Naive thymus-derived CD4-positive, alpha-beta T cell (primary cell): Measurements from ENCODE around the gene AZU1. TPM values are rescaled to one million over a fixed set of nuclear protein-coding genes. Genes with fewer than 3 reads are reported as not detected.

Experiments
- ATAC-seq: fragments of 150-1000 bp; cut with Tn5 transposase; 2 replicates; pipeline ENCODE4 v1.10.0; 2021; ENCODE audit warnings: mild to moderate bottlenecking, moderate library complexity
- CTCF ChIA-PET: fragments of 350-600 bp; sonication (Branson Sonifier 250); formaldehyde crosslinking; loops from one replicate; lab custom pipeline; 2021; ENCODE audit warnings: antibody characterized with exemption; lab: Charles Lee
- POLR2A ChIA-PET: fragments of 350-600 bp; sonication (Branson Sonifier 250); formaldehyde crosslinking; loops from one replicate; lab custom pipeline; 2021; ENCODE audit warnings: antibody characterized with exemption, inconsistent platforms; lab: Charles Lee
- DNase-seq, 9 donors: peaks; one replicate each; pipeline versions ENCODE4 v3.0.0 to v3.0.0-alpha.2; 2020 to 2022; ENCODE audit warnings: mixed read lengths in 1 of 9
- H3K27ac ChIP-seq: one replicate; pipeline ENCODE4 v1.7.0; 2013; ENCODE audit warnings: mild to moderate bottlenecking, low read depth, low read length, moderate library complexity
- H3K27me3 ChIP-seq, 2 donors: one replicate each; pipeline ENCODE4 v1.7.0; 2013; ENCODE audit warnings: low read length in 2 of 2, mild to moderate bottlenecking in 2 of 2, moderate library complexity in 2 of 2; ENCODE audit not compliant: control insufficient read depth in 2 of 2, insufficient read depth in 2 of 2
- H3K36me3 ChIP-seq, 3 experiments: 1 replicate in 2 of 3; 2 replicates in 1 of 3; pipeline ENCODE4 v1.7.0; 2013; ENCODE audit warnings: low read length in 3 of 3, mild to moderate bottlenecking in 3 of 3, moderate library complexity in 1 of 3; ENCODE audit not compliant: insufficient read depth in 3 of 3, control insufficient read depth in 2 of 3
- H3K4me1 ChIP-seq, 2 donors: one replicate each; pipeline ENCODE4 v1.7.0; 2013; ENCODE audit warnings: low read length in 2 of 2, mild to moderate bottlenecking in 2 of 2, moderate library complexity in 1 of 2; ENCODE audit not compliant: control insufficient read depth in 2 of 2, insufficient read depth in 2 of 2
- H3K4me3 ChIP-seq: 2 replicates; pipeline ENCODE4 v1.7.0; 2013; ENCODE audit warnings: mild to moderate bottlenecking, low read length
- H3K9me3 ChIP-seq, 3 experiments: 1 replicate in 2 of 3; 2 replicates in 1 of 3; pipeline ENCODE4 v1.7.0; 2013; ENCODE audit warnings: low read length in 3 of 3; ENCODE audit not compliant: control insufficient read depth in 2 of 3
- H3K27ac Mint-ChIP-seq, 9 donors: one replicate each; pipeline ENCODE4 v1.8.0; 2020 to 2022; ENCODE audit warnings: mixed read lengths in 9 of 9, mild to moderate bottlenecking in 8 of 9, moderate library complexity in 5 of 9, inconsistent platforms in 2 of 9
- H3K27me3 Mint-ChIP-seq, 5 donors: one replicate each; pipeline ENCODE4 v1.8.0; 2021 to 2022; ENCODE audit warnings: mixed read lengths in 5 of 5, mild to moderate bottlenecking in 1 of 5
- H3K36me3 Mint-ChIP-seq, 5 donors: one replicate each; pipeline ENCODE4 v1.8.0; 2020 to 2022; ENCODE audit warnings: mixed read lengths in 5 of 5, mild to moderate bottlenecking in 3 of 5, inconsistent platforms in 1 of 5
- H3K4me1 Mint-ChIP-seq, 7 donors: one replicate each; pipeline ENCODE4 v1.8.0; 2020 to 2022; ENCODE audit warnings: mixed read lengths in 7 of 7, mild to moderate bottlenecking in 3 of 7, inconsistent platforms in 1 of 7
- H3K4me3 Mint-ChIP-seq, 10 donors: one replicate each; pipeline ENCODE4 v1.8.0; 2020 to 2022; ENCODE audit warnings: mild to moderate bottlenecking in 10 of 10, mixed read lengths in 10 of 10, moderate library complexity in 6 of 10, inconsistent platforms in 2 of 10
- H3K9me3 Mint-ChIP-seq, 11 donors: one replicate each; pipeline ENCODE4 v1.8.0; 2020 to 2022; ENCODE audit warnings: mixed read lengths in 11 of 11, mild to moderate bottlenecking in 4 of 11, inconsistent platforms in 1 of 11, moderate library complexity in 1 of 11
- intact Hi-C, 2 donors: fragments of 100-400 bp; cut with micrococcal nuclease; formaldehyde crosslinking; loops; one replicate each; pipeline ENCODE4 v1.15.1; 2023
- polyA plus RNA-seq, 2 donors: library from polyadenylated mRNA; unstranded; fragments of 300-500 nt; fragmentation: Illumina TruSeq; gene quantifications; one replicate each; pipeline ENCODE4 v1.2.3, GENCODE V29; 2021
- total RNA-seq, 6 experiments: library from RNA in 5 of 6; stranded (reverse) in 5 of 6; gene quantifications; 1 replicate in 5 of 6; 2 replicates in 1 of 6; pipeline ENCODE4 v1.2.3 and lab custom pipeline; 2021 to 2026

Gene AZU1
- total and polyA plus RNA-seq, 7 experiments from 2014 or later = 0.64 to 4.1 TPM; not detected in 5

- Mint-ChIP-seq H3K4me3 (no peak overlapping the region), H3K27me3 (peaks cover 8 to 24% (median 16%) of the 10 kb centered on the region in 5 donors), H3K4me1 (peaks cover 0 to 8% (median 0%) of the 10 kb centered on the region in 7 donors), H3K9me3 (no peaks in the 10 kb centered on the region), H3K36me3 (no peaks in the 10 kb centered on the region), H3K27ac (no peak overlapping the region)
- Histone ChIP-seq H3K27me3 (no peaks in the 10 kb centered on the region), H3K4me3 (no peak overlapping the region), H3K27ac (no peak overlapping the region), H3K4me1 (no peaks in the 10 kb centered on the region), H3K9me3 (no peaks in the 10 kb centered on the region), H3K36me3 (no peaks in the 10 kb centered on the region)
- no peak for ATAC-seq
- CTCF ChIA-PET = interaction anchor here (0.6 kb wide), 2 partner anchors 74 to 1594 kb away, joined by 3 read pairs; no protein-coding TSS in a partner anchor
- POLR2A ChIA-PET = no interaction called here
- no peak for DNase-seq
- intact Hi-C loops = no loop called here
Observed at GRCh38 chr19:825897-826644, 1.6 kb upstream of the AZU1 start.

GRCh38 chr19:827314-827709, 325 bp upstream of the AZU1 start:
- no peak overlapping the region for H3K27ac Mint-ChIP-seq
- H3K4me1 ChIP-seq = no peaks in the 10 kb centered on the region
- no peak for ATAC-seq
- no peak overlapping the region for H3K27ac ChIP-seq
- peaks cover 8 to 24% (median 14%) of the 10 kb centered on the region in 5 donors for H3K27me3 Mint-ChIP-seq
- peaks cover 0 to 7% (median 0%) of the 10 kb centered on the region in 7 donors for H3K4me1 Mint-ChIP-seq
- no peaks in the 10 kb centered on the region for H3K27me3 ChIP-seq
- no peak overlapping the region for H3K4me3 Mint-ChIP-seq
- ChIA-PET CTCF (no interaction called here), POLR2A (no interaction called here)
- intact Hi-C loops = no loop called here
- H3K36me3 Mint-ChIP-seq = no peaks in the 10 kb centered on the region
- DNase-seq = no peak
- H3K9me3 Mint-ChIP-seq = no peaks in the 10 kb centered on the region
- no peak overlapping the region for H3K4me3 ChIP-seq
- no peaks in the 10 kb centered on the region for H3K36me3 ChIP-seq
- H3K9me3 ChIP-seq = no peaks in the 10 kb centered on the region

- no peaks in the 10 kb centered on the region for H3K4me1 ChIP-seq
- POLR2A ChIA-PET = no interaction called here
Observed at GRCh38 chr19:829129-829758, 1.6 kb downstream of the AZU1 start.

GRCh38 chr19:831407-832369, 4.1 kb downstream of the AZU1 start:
- intact Hi-C loops = no loop called here
- H3K4me1 Mint-ChIP-seq = peaks cover 0 to 8% (median 0%) of the 10 kb centered on the region in 7 donors
- H3K27ac Mint-ChIP-seq = no peak overlapping the region
- DNase-seq (no peak), ATAC-seq (no peak)
- no peaks in the 10 kb centered on the region for H3K4me1 ChIP-seq
- H3K9me3 ChIP-seq = no peaks in the 10 kb centered on the region
- H3K27ac ChIP-seq = no peak overlapping the region
- H3K36me3 Mint-ChIP-seq = no peaks in the 10 kb centered on the region
- CTCF ChIA-PET = no interaction called here
- H3K27me3 Mint-ChIP-seq = peaks cover 4 to 18% (median 7%) of the 10 kb centered on the region in 5 donors
- POLR2A ChIA-PET = no interaction called here
- no peak overlapping the region for H3K4me3 ChIP-seq
- H3K27me3 ChIP-seq = no peaks in the 10 kb centered on the region
- no peaks in the 10 kb centered on the region for H3K36me3 ChIP-seq
- H3K4me3 Mint-ChIP-seq = no peak overlapping the region
- no peaks in the 10 kb centered on the region for H3K9me3 Mint-ChIP-seq

More at GRCh38 chr19:829129-829758, 1.6 kb downstream of the AZU1 start:
- peaks cover 0 to 12% (median 0%) of the 10 kb centered on the region in 5 donors for H3K27me3 Mint-ChIP-seq
- no peaks in the 10 kb centered on the region for H3K9me3 ChIP-seq
- H3K4me3 ChIP-seq = no peak overlapping the region
- H3K9me3 Mint-ChIP-seq = no peaks in the 10 kb centered on the region
- DNase-seq (no peak), ATAC-seq (no peak)
- CTCF ChIA-PET = no interaction called here
- H3K27me3 ChIP-seq = no peaks in the 10 kb centered on the region
- peaks cover 0 to 4% (median 0%) of the 10 kb centered on the region in 7 donors for H3K4me1 Mint-ChIP-seq
- no peak overlapping the region for H3K27ac Mint-ChIP-seq
- intact Hi-C loops = no loop called here
- H3K36me3 Mint-ChIP-seq = no peaks in the 10 kb centered on the region
- no peaks in the 10 kb centered on the region for H3K36me3 ChIP-seq
- H3K27ac ChIP-seq = no peak overlapping the region
- no peak overlapping the region for H3K4me3 Mint-ChIP-seq

- intact Hi-C loops = no loop called here
- Histone ChIP-seq H3K27ac (no peak overlapping the region), H3K36me3 (no peaks in the 10 kb centered on the region), H3K9me3 (no peaks in the 10 kb centered on the region), H3K4me3 (no peak overlapping the region), H3K4me1 (no peaks in the 10 kb centered on the region), H3K27me3 (no peaks in the 10 kb centered on the region)
- no peaks in the 10 kb centered on the region for H3K36me3 Mint-ChIP-seq
- H3K27me3 Mint-ChIP-seq = peaks cover 4 to 28% (median 7%) of the 10 kb centered on the region in 5 donors
- DNase-seq = no peak
- CTCF ChIA-PET = no interaction called here
- H3K4me1 Mint-ChIP-seq = peaks cover 0 to 8% (median 0%) of the 10 kb centered on the region in 7 donors
- ATAC-seq = no peak
- no peaks in the 10 kb centered on the region for H3K9me3 Mint-ChIP-seq
- POLR2A ChIA-PET = no interaction called here
- H3K27ac Mint-ChIP-seq = no peak overlapping the region
- no peak overlapping the region for H3K4me3 Mint-ChIP-seq
Observed at GRCh38 chr19:834216-834615, 6.6 kb downstream of the AZU1 start.

- peaks cover 0 to 8% (median 0%) of the 10 kb centered on the region in 7 donors for H3K4me1 Mint-ChIP-seq
- no peaks in the 10 kb centered on the region for H3K9me3 Mint-ChIP-seq
- Histone ChIP-seq H3K9me3 (no peaks in the 10 kb centered on the region), H3K27ac (no peak overlapping the region), H3K4me1 (no peaks in the 10 kb centered on the region), H3K27me3 (no peaks in the 10 kb centered on the region), H3K36me3 (no peaks in the 10 kb centered on the region), H3K4me3 (no peak overlapping the region)
- ChIA-PET POLR2A (no interaction called here), CTCF (no interaction called here)
- DNase-seq = no peak
- H3K4me3 Mint-ChIP-seq = no peak overlapping the region
- H3K27me3 Mint-ChIP-seq = peaks cover 4 to 24% (median 7%) of the 10 kb centered on the region in 5 donors
- H3K36me3 Mint-ChIP-seq = no peaks in the 10 kb centered on the region
- no peak for ATAC-seq
- intact Hi-C loops = no loop called here
- H3K27ac Mint-ChIP-seq = no peak overlapping the region
Observed at GRCh38 chr19:835210-835810, 7.7 kb downstream of the AZU1 start.
